Bronchial epithelial cell (primary cell): ENCODE measurements around the gene KLK10. TPM values are rescaled to one million over a fixed set of nuclear protein-coding genes. Genes with fewer than 3 reads are reported as not detected.

Experiments used
- DNase-seq: peaks from one replicate; pipeline ENCODE4 v3.0.0-alpha.2; 2010; ENCODE audit warnings: low read depth
- FAIRE-seq: peaks from 2 replicates; lab custom pipeline; 2011; peaks lifted over from hg19 to GRCh38; lab: Jason Lieb, UNC
- H3K27me3 ChIP-seq: 2 replicates; pipeline ENCODE4 v1.5.1; 2011; ENCODE audit warnings: low read length; ENCODE audit not compliant: control insufficient read depth, insufficient read depth
- H3K36me3 ChIP-seq: 2 replicates; pipeline ENCODE4 v1.5.1; 2011; ENCODE audit warnings: low read length; ENCODE audit not compliant: control insufficient read depth, insufficient read depth
- H3K4me3 ChIP-seq: 2 replicates; pipeline ENCODE4 v1.5.1; 2011; ENCODE audit warnings: mild to moderate bottlenecking, low read depth, low read length, control low read depth
- CTCF ChIP-seq: IDR thresholded peaks from 2 replicates; pipeline ENCODE4 v1.5.1; 2011; ENCODE audit warnings: mild to moderate bottlenecking, moderate library complexity, low read length, control low read depth, inconsistent platforms; ENCODE audit not compliant: insufficient read depth, severe bottlenecking
- total RNA-seq: library from RNA; depleted of rRNA; stranded (reverse); fragments of >200 nt; gene quantifications from 2 replicates; pipeline ENCODE4 v1.2.1, GENCODE V29; 2014

The KLK10 gene
- total RNA-seq, 1 donor from 2014 or later: 6.6 TPM

GRCh38 chr19:51012661-51013190 is 6.8 kb downstream of the KLK10 start:
- H3K4me3 ChIP-seq: no peak overlapping the region
- no peak for TF ChIP-seq CTCF
- no peaks in the 10 kb centered on the region for H3K27me3 ChIP-seq
- FAIRE-seq (no peak), DNase-seq (peak; percentile 40)
- H3K36me3 ChIP-seq: no peaks in the 10 kb centered on the region

GRCh38 chr19:51010066-51010795 is 9.3 kb downstream of the KLK10 start:
- Histone ChIP-seq H3K27me3 (no peaks in the 10 kb centered on the region), H3K4me3 (no peak overlapping the region), H3K36me3 (no peaks in the 10 kb centered on the region)
- TF ChIP-seq CTCF: no peak
- peak; percentile 70 for DNase-seq
- FAIRE-seq: peak; percentile 90

- Histone ChIP-seq H3K4me3 (no peak overlapping the region), H3K27me3 (no peaks in the 10 kb centered on the region), H3K36me3 (no peaks in the 10 kb centered on the region)
- DNase-seq (no peak), FAIRE-seq (no peak)
- TF ChIP-seq CTCF: no peak
Observed at GRCh38 chr19:51009061-51009891, 10.2 kb downstream of the KLK10 start.

- H3K27me3 ChIP-seq: no peaks in the 10 kb centered on the region
- no peak for TF ChIP-seq CTCF
- DNase-seq (no peak), FAIRE-seq (no peak)
- no peak overlapping the region for H3K4me3 ChIP-seq
- no peaks in the 10 kb centered on the region for H3K36me3 ChIP-seq
Observed at GRCh38 chr19:51007488-51007887, 12.0 kb downstream of the KLK10 start.

GRCh38 chr19:51006406-51006805 is 13.1 kb downstream of the KLK10 start:
- H3K4me3 ChIP-seq: no peak overlapping the region
- peak; percentile 50 for DNase-seq

More at GRCh38 chr19:51006406-51006805, 13.1 kb downstream of the KLK10 start:
- no peak for TF ChIP-seq CTCF
- Histone ChIP-seq H3K27me3 (no peaks in the 10 kb centered on the region), H3K36me3 (no peaks in the 10 kb centered on the region)
- FAIRE-seq: no peak
